ENCODE data around the gene PTH2R.
"Not testable (repeated sequence)": the region's sequence is repeated elsewhere in the genome, so short reads cannot be mapped to it uniquely, and the experiment has no call there.

The PTH2R gene

GRCh38 chr2:208415897-208416296 is 9.3 kb downstream of the PTH2R start:
- H3K4me3 ChIP-seq (ENCODE audit: low read depth, low read length): no peak overlapping the region
- CTCF ChIA-PET: no interaction called here
- POLR2A ChIA-PET: no interaction called here
- TF ChIP-seq, protein P1, sequence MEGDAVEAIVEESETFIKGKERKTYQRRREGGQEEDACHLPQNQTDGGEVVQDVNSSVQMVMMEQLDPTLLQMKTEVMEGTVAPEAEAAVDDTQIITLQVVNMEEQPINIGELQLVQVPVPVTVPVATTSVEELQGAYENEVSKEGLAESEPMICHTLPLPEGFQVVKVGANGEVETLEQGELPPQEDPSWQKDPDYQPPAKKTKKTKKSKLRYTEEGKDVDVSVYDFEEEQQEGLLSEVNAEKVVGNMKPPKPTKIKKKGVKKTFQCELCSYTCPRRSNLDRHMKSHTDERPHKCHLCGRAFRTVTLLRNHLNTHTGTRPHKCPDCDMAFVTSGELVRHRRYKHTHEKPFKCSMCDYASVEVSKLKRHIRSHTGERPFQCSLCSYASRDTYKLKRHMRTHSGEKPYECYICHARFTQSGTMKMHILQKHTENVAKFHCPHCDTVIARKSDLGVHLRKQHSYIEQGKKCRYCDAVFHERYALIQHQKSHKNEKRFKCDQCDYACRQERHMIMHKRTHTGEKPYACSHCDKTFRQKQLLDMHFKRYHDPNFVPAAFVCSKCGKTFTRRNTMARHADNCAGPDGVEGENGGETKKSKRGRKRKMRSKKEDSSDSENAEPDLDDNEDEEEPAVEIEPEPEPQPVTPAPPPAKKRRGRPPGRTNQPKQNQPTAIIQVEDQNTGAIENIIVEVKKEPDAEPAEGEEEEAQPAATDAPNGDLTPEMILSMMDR (IDR thresholded peaks at IDR 0.05; ENCODE audit: insufficient read depth, low read length, missing control alignments): no peak
- no peak for DNase-seq (ENCODE audit: low read depth, low spot score)

- CTCF ChIA-PET: no interaction called here
- no peak for DNase-seq (ENCODE audit: low read depth, low spot score)
- no peak overlapping the region for H3K4me3 ChIP-seq (ENCODE audit: low read depth, low read length)
Measured at GRCh38 chr2:208426412-208427045, 19.9 kb downstream of the PTH2R start.

GRCh38 chr2:208437755-208438154 is 31.2 kb downstream of the PTH2R start:
- no peak overlapping the region for H3K4me3 ChIP-seq (ENCODE audit: low read depth, low read length)
- no peak for DNase-seq (ENCODE audit: low read depth, low spot score)
- CTCF ChIA-PET: no interaction called here
- TF ChIP-seq, protein P1 (IDR thresholded peaks at IDR 0.05; ENCODE audit: insufficient read depth, low read length, missing control alignments): no peak
- POLR2A ChIA-PET: no interaction called here

More at GRCh38 chr2:208426412-208427045, 19.9 kb downstream of the PTH2R start:
- POLR2A ChIA-PET: no interaction called here
- TF ChIP-seq, protein P1 (IDR thresholded peaks at IDR 0.05; ENCODE audit: insufficient read depth, low read length, missing control alignments): no peak

- CTCF ChIA-PET: interaction anchor here (0.8 kb wide), 1 partner anchor 17 kb away, joined by 3 read pairs; no protein-coding TSS in a partner anchor
- POLR2A ChIA-PET: no interaction called here
- DNase-seq (ENCODE audit: low read depth, low spot score): no peak
- TF ChIP-seq, protein P1 (IDR thresholded peaks at IDR 0.05; ENCODE audit: insufficient read depth, low read length, missing control alignments): no peak
- H3K4me3 ChIP-seq (ENCODE audit: low read depth, low read length): no peak overlapping the region
Measured at GRCh38 chr2:208440716-208441115, 34.1 kb downstream of the PTH2R start.

GRCh38 chr2:208441951-208442350 is 35.4 kb downstream of the PTH2R start:
- POLR2A ChIA-PET: no interaction called here
- DNase-seq (ENCODE audit: low read depth, low spot score): no peak
- H3K4me3 ChIP-seq (ENCODE audit: low read depth, low read length): no peak overlapping the region
- CTCF ChIA-PET: no interaction called here
- TF ChIP-seq, protein P1 (IDR thresholded peaks at IDR 0.05; ENCODE audit: insufficient read depth, low read length, missing control alignments): no peak

GRCh38 chr2:208447447-208447846 is 40.9 kb downstream of the PTH2R start:
- DNase-seq (ENCODE audit: low read depth, low spot score); CTCF ChIA-PET; H3K4me3 ChIP-seq (ENCODE audit: low read depth, low read length); POLR2A ChIA-PET: not testable (repeated sequence)

DNA sequence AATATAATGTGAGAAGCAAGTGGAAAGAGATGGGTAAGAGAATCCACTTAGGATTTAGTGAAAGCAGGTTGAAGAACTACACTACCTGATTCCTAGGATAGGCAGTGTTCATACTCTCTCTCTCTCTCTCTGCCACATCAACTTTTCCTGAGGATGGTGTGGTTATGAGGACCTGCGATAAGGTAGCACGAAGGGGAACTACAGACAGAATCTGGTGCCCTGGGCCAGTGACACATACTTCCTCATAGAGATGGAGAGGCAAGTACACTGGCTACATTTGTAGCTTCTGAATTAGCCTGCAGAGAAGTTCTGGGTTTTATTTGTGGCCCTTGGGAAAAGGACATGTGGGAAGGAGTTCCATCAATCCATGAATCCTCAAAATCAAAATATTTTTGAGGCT is 44.5 kb downstream of the PTH2R start:
- TF ChIP-seq, protein P1 (IDR thresholded peaks at IDR 0.05; ENCODE audit: insufficient read depth, low read length, missing control alignments): no peak
- no peak for DNase-seq (ENCODE audit: low read depth, low spot score)
- ChIA-PET CTCF (no interaction called here), POLR2A (no interaction called here)
- no peak overlapping the region for H3K4me3 ChIP-seq (ENCODE audit: low read depth, low read length)

Data from AG04449 (cell line).